RWPE2 (cell line): ENCODE measurements around the gene RAB9B.
"Not testable (repeated sequence)": the region's sequence is repeated elsewhere in the genome, so short reads cannot be mapped to it uniquely, and the experiment has no call there.

Experiments used
- ATAC-seq: fragments of 200-7000 bp; cut with Tn5 transposase; 3 replicates; pipeline ENCODE4 v1.9.1; 2021; ENCODE audit warnings: low read depth
- DNase-seq: peaks from one replicate; pipeline ENCODE4 v3.0.0-alpha.2; 2020; ENCODE audit warnings: low spot score
- H3K27ac ChIP-seq: fragments of 450-650 bp; 2 replicates; pipeline ENCODE4 v1.5.1; 2017; ENCODE audit warnings: mild to moderate bottlenecking; ENCODE audit not compliant: poor library complexity, severe bottlenecking
- H3K27me3 ChIP-seq: fragments of 250-450 bp; sonication (Bioruptor Pico); 2 replicates; pipeline ENCODE4 v1.5.1; 2021; ENCODE audit warnings: mild to moderate bottlenecking, moderate library complexity; ENCODE audit not compliant: insufficient read depth, poor library complexity, severe bottlenecking
- H3K36me3 ChIP-seq: fragments of 250-450 bp; sonication (Bioruptor Pico); 2 replicates; pipeline ENCODE4 v1.5.1; 2020; ENCODE audit warnings: low read depth, mild to moderate bottlenecking, moderate library complexity
- H3K4me1 ChIP-seq: fragments of 250-450 bp; sonication (Bioruptor Pico); 2 replicates; pipeline ENCODE4 v1.5.1; 2021; ENCODE audit warnings: mild to moderate bottlenecking, moderate library complexity; ENCODE audit not compliant: insufficient read depth, poor library complexity, severe bottlenecking
- H3K4me3 ChIP-seq: fragments of 250-450 bp; sonication (Bioruptor Pico); 2 replicates; pipeline ENCODE4 v1.5.1; 2021; ENCODE audit warnings: mild to moderate bottlenecking, moderate library complexity; ENCODE audit not compliant: severe bottlenecking
- H3K9me3 ChIP-seq: fragments of 250-450 bp; sonication (Bioruptor Pico); 2 replicates; pipeline ENCODE4 v1.5.1; 2021; ENCODE audit warnings: mild to moderate bottlenecking, moderate library complexity; ENCODE audit not compliant: severe bottlenecking
- CTCF ChIP-seq: fragments of 450-650 bp; IDR thresholded peaks from one replicate; pipeline ENCODE4 v1.5.1; 2017; ENCODE audit warnings: mild to moderate bottlenecking, moderate library complexity; ENCODE audit not compliant: poor library complexity, severe bottlenecking

RAB9B gene

GRCh38 chrX:103828529-103828928 lies 3.5 kb downstream of the RAB9B start:
- Histone ChIP-seq H3K4me3 (no peak overlapping the region), H3K27me3 (no peaks in the 10 kb centered on the region), H3K27ac (no peak overlapping the region), H3K4me1 (no peaks in the 10 kb centered on the region), H3K9me3 (no peaks in the 10 kb centered on the region), H3K36me3 (no peaks in the 10 kb centered on the region)
- ATAC-seq (no peak), DNase-seq (no peak)
- TF ChIP-seq CTCF: no peak

GRCh38 chrX:103825881-103826280 lies 6.2 kb downstream of the RAB9B start:
- ATAC-seq: no peak
- DNase-seq: no peak
- no peaks in the 10 kb centered on the region for H3K27me3 ChIP-seq
- H3K27ac ChIP-seq: no peak overlapping the region
- no peaks in the 10 kb centered on the region for H3K9me3 ChIP-seq
- no peaks in the 10 kb centered on the region for H3K36me3 ChIP-seq
- TF ChIP-seq CTCF: no peak
- H3K4me3 ChIP-seq: no peak overlapping the region
- no peaks in the 10 kb centered on the region for H3K4me1 ChIP-seq

- Histone ChIP-seq H3K9me3 (no peaks in the 10 kb centered on the region), H3K27me3 (no peaks in the 10 kb centered on the region), H3K36me3 (no peaks in the 10 kb centered on the region), H3K27ac (no peak overlapping the region), H3K4me3 (no peak overlapping the region), H3K4me1 (no peaks in the 10 kb centered on the region)
- TF ChIP-seq CTCF: no peak
- DNase-seq (no peak), ATAC-seq (no peak)
Measured at GRCh38 chrX:103823591-103823990, 8.5 kb downstream of the RAB9B start.

GRCh38 chrX:103820802-103821201 lies 11.3 kb downstream of the RAB9B start:
- H3K36me3 ChIP-seq, H3K9me3 ChIP-seq: not testable (repeated sequence)

GRCh38 chrX:103818842-103819619 lies 13.0 kb downstream of the RAB9B start:
- no peaks in the 10 kb centered on the region for H3K36me3 ChIP-seq
- no peak for TF ChIP-seq CTCF
- DNase-seq: no peak
- no peaks in the 10 kb centered on the region for H3K4me1 ChIP-seq
- no peak for ATAC-seq
- H3K27me3 ChIP-seq: no peaks in the 10 kb centered on the region
- H3K9me3 ChIP-seq: no peaks in the 10 kb centered on the region
- H3K4me3 ChIP-seq: no peak overlapping the region
- no peak overlapping the region for H3K27ac ChIP-seq

More at GRCh38 chrX:103820802-103821201, 11.3 kb downstream of the RAB9B start:
- H3K27me3 ChIP-seq, DNase-seq, H3K4me3 ChIP-seq, H3K27ac ChIP-seq, ATAC-seq, H3K4me1 ChIP-seq: not testable (repeated sequence)
